Spinal cord (tissue), 10 donors: ENCODE measurements around the gene DGKE. TPM values are rescaled to one million over a fixed set of nuclear protein-coding genes. Genes with fewer than 3 reads are reported as not detected.

Source experiments
- DNase-seq, 6 donors: peaks; one replicate each; pipeline versions ENCODE4 v3.0.0 to v3.0.0-alpha.2; 2013 to 2015; ENCODE audit warnings: low spot score in 6 of 6, low read depth in 4 of 6
- H3K27ac ChIP-seq: one replicate; pipeline ENCODE4 v1.5.1; 2013; ENCODE audit warnings: low read depth, low read length, control low read depth
- H3K27me3 ChIP-seq: one replicate; pipeline ENCODE4 v1.6.1; 2013; ENCODE audit warnings: low read length; ENCODE audit not compliant: control insufficient read depth, insufficient read depth
- H3K36me3 ChIP-seq: one replicate; pipeline ENCODE4 v1.6.1; 2013; ENCODE audit warnings: low read length; ENCODE audit not compliant: control insufficient read depth, insufficient read depth
- H3K4me1 ChIP-seq: one replicate; pipeline ENCODE4 v1.6.1; 2013; ENCODE audit warnings: low read length; ENCODE audit not compliant: control insufficient read depth, insufficient read depth
- H3K4me3 ChIP-seq: one replicate; pipeline ENCODE4 v1.5.1; 2013; ENCODE audit warnings: low read depth, low read length, control low read depth
- H3K9me3 ChIP-seq: one replicate; pipeline ENCODE4 v1.6.1; 2013; ENCODE audit warnings: low read length; ENCODE audit not compliant: control insufficient read depth, insufficient read depth
- WGBS: methylation state at CpG from one replicate; pipeline ENCODE4 v1.1.5; 2013; ENCODE audit warnings: missing lambda C conversion rate; ENCODE audit not compliant: insufficient coverage; 5-methylcytosine and 5-hydroxymethylcytosine counted together
- polyA plus RNA-seq, 2 donors: library from polyadenylated mRNA; unstranded; fragments of 120-200 nt; gene quantifications; one replicate each; pipeline ENCODE4 v1.2.1, GENCODE V29; 2013; ENCODE audit not compliant: insufficient read length in 2 of 2
- small RNA-seq: library from RNA; depleted of rRNA; stranded (forward); fragments of <200 nt; gene quantifications from one replicate; pipeline ENCODE3, GENCODE V24; 2014; ENCODE audit warnings: low replicate concordance
- total RNA-seq, 2 donors: library from RNA; depleted of rRNA in 1 of 2; stranded (reverse); fragments of 120-200 nt in 1 of 2; fragments of >200 nt in 1 of 2; gene quantifications; one replicate each; pipeline versions ENCODE4 v1.2.3 to v1.2.4, GENCODE V29; 2013 to 2014
- donor health status: healthy.

The DGKE gene
- total and polyA plus RNA-seq, 4 donors, result 11.0 to 38.1 (median 11.7) TPM

DNA sequence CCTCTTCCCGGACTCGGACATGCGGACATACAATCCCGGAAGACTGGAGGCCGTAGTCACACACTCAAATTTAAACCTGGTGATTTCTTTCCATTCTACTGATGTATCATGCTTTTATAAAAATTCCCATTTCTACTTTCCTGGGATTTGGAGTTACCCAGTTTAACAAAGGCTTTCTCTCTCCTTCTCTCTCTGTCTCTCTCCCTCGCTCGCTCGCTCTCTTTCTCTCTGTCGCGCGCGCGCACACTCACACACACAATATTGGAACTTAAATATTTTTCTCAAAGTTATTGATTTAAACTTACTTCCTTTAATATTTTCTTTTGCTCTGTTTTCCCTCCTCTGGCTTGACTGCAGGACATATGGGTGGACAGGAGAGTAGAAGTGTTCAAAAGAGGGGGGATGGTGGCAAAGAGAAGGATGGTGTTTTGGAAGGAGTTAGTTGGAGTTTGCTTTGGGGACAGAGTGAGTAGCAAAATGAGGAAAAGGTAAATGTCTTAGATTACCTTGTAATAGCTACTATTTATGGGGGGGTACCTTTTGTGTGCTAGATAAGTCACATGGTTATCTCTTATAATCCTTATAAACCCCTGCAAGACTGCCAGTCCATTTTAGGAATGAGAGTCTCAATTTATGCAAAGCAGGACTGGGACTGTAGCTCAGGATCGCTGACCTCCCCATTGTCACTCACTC, 80.8 kb downstream of the DGKE start:
- Histone ChIP-seq H3K27me3 (peaks cover 4% of the 10 kb centered on the region), H3K9me3 (peaks cover 2% of the 10 kb centered on the region), H3K36me3 (no peaks in the 10 kb centered on the region), H3K27ac (no peak overlapping the region), H3K4me1 (peaks cover 12% of the 10 kb centered on the region), H3K4me3 (peak overlapping the region; percentile 84)
- DNase-seq, result peak in 1 of 6 donors; percentile 32
- WGBS, result 7% methylated on average over 9 of the region's 14 CpGs

DNA sequence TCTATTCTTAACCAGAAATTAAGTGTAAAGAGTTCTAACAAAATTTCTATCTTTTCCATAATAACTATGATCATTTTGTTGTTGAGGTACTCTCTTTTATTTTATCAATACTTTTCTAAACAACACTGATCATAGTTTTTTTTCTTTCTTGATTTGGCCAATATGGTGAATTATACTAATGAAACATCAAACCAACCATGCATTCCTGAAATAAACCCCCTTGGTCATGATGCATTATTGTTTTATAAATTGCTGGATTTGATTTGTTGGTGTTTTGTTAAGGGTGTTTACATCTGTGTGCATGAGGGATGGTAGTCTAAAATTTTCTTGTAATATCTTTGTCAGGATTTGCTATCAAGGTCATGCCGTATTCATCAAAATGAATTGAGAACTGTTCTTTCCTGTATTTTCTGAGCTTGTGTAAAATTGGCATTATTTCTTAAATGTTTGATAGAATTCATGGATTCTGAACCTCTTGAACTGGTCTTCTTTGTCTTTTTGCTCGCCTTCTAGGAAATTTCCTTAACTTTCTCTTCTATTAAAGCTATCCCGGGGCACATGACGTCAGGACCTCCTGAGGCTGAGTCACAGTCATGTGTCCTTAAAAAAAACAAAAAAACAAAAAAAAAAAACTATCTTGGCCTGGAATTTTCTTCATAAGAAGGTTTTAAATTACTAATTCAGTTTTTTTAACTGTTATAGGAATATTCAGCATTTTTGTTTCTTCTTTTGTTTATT, 83.8 kb downstream of the DGKE start:
- WGBS, result no CpG with 5 or more reads among the region's 4 CpGs
- Histone ChIP-seq H3K27me3 (peaks cover 4% of the 10 kb centered on the region), H3K4me1 (peaks cover 11% of the 10 kb centered on the region), H3K36me3 (no peaks in the 10 kb centered on the region), H3K9me3 (peaks cover 2% of the 10 kb centered on the region), H3K4me3 (no peak overlapping the region), H3K27ac (no peak overlapping the region)
- no peak for DNase-seq

DNA sequence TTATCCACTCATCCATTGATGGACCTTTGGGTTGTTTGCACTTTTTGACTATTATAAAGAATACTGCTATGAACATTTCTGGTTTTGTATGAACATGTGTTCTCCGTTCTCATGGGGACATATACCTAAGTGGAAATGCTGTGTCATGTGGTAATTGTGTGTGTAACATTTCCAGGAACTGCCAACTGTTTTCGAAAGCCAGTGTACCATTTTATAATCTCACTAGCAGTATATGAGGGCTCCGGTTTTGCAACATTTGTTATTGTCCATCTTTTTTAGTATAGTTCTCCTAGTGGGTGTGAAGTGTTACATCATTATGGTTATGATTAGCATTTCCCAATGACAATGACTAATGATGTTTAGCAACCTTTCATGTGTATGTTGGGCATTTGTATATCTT, 85.0 kb downstream of the DGKE start:
- no peaks in the 10 kb centered on the region for H3K36me3 ChIP-seq
- no peak overlapping the region for H3K27ac ChIP-seq
- H3K9me3 ChIP-seq, result peaks cover 2% of the 10 kb centered on the region
- no peaks in the 10 kb centered on the region for H3K4me1 ChIP-seq
- WGBS, result no CpG with 5 or more reads among the region's 3 CpGs
- no peak for DNase-seq
- H3K27me3 ChIP-seq, result no peaks in the 10 kb centered on the region
- H3K4me3 ChIP-seq, result no peak overlapping the region

Small RNA genes within 50 kb of the gene (small RNA-seq; reads per million reads assigned to genes)
- gene AC015912.2, result not detected
- not detected for gene RNU6-1158P

Other genes with a start within 250 kb of the DGKE start
- 1 to 10 TPM; 7.5 to 7.6 TPM for gene NOG, start 240.5 kb upstream of the DGKE start, total RNA-seq
- 10 to 100 TPM; 15.2 to 19.7 TPM for gene NOG, start 240.5 kb upstream of the DGKE start, polyA plus RNA-seq
- gene C17orf67, start 231 bp upstream of the DGKE start, total RNA-seq, result 1 to 10 TPM; 2.0 to 2.6 TPM
- 1 to 10 TPM; 2.7 to 3.8 TPM for gene C17orf67, start 231 bp upstream of the DGKE start, polyA plus RNA-seq
- gene TRIM25, start 79.9 kb downstream of the DGKE start, total RNA-seq, result 10 to 100 TPM; 10.0 to 17.5 TPM
- 10 to 100 TPM; 18.8 to 22.1 TPM for gene TRIM25, start 79.9 kb downstream of the DGKE start, polyA plus RNA-seq
- gene COIL, start 126.9 kb downstream of the DGKE start, total RNA-seq, result 10 to 100 TPM; 21.0 to 21.4 TPM
- gene COIL, start 126.9 kb downstream of the DGKE start, polyA plus RNA-seq, result 10 to 100 TPM; 20.4 to 22.1 TPM
- gene SCPEP1, start 144.0 kb downstream of the DGKE start, total RNA-seq, result 10 to 100 TPM; 34.8 to 49.1 TPM
- gene SCPEP1, start 144.0 kb downstream of the DGKE start, polyA plus RNA-seq, result 10 to 100 TPM; 38.9 to 49.5 TPM